Naive B cell (primary cell): ENCODE measurements around the gene TRAF3IP1. TPM values are rescaled to one million over a fixed set of nuclear protein-coding genes. Genes with fewer than 3 reads are reported as not detected.

Experiments
- ATAC-seq, 2 donors: fragments of 150-1000 bp; cut with Tn5 transposase; 2 replicates each; pipeline ENCODE4 v1.10.0; 2021; ENCODE audit warnings: low read depth in 2 of 2, mild to moderate bottlenecking in 2 of 2, moderate library complexity in 2 of 2
- DNase-seq: peaks from one replicate; pipeline ENCODE4 v3.0.0; 2022
- H3K27ac Mint-ChIP-seq, 6 donors: one replicate each; pipeline ENCODE4 v1.8.0; 2020 to 2022; ENCODE audit warnings: mild to moderate bottlenecking in 6 of 6, mixed read lengths in 6 of 6, moderate library complexity in 5 of 6, inconsistent platforms in 2 of 6
- H3K27me3 Mint-ChIP-seq, 3 donors: one replicate each; pipeline ENCODE4 v1.8.0; 2021 to 2022; ENCODE audit warnings: mixed read lengths in 3 of 3, mild to moderate bottlenecking in 1 of 3
- H3K36me3 Mint-ChIP-seq, 2 donors: one replicate each; pipeline ENCODE4 v1.8.0; 2020 to 2022; ENCODE audit warnings: mixed read lengths in 2 of 2, inconsistent platforms in 1 of 2, mild to moderate bottlenecking in 1 of 2
- H3K4me1 Mint-ChIP-seq, 3 donors: one replicate each; pipeline ENCODE4 v1.8.0; 2020 to 2022; ENCODE audit warnings: mixed read lengths in 3 of 3, inconsistent platforms in 1 of 3, mild to moderate bottlenecking in 1 of 3, moderate library complexity in 1 of 3
- H3K4me3 Mint-ChIP-seq, 8 donors: one replicate each; pipeline ENCODE4 v1.8.0; 2020 to 2022; ENCODE audit warnings: mild to moderate bottlenecking in 8 of 8, mixed read lengths in 8 of 8, moderate library complexity in 8 of 8, inconsistent platforms in 2 of 8
- H3K9me3 Mint-ChIP-seq, 7 donors: one replicate each; pipeline ENCODE4 v1.8.0; 2020 to 2022; ENCODE audit warnings: mixed read lengths in 7 of 7, mild to moderate bottlenecking in 5 of 7, inconsistent platforms in 2 of 7, moderate library complexity in 1 of 7
- polyA plus RNA-seq, 6 donors: library from polyadenylated mRNA; unstranded; fragments of 300-500 nt; fragmentation: Illumina TruSeq; gene quantifications; one replicate each; pipeline ENCODE4 v1.2.3, GENCODE V29; 2021; ENCODE audit warnings: low read depth in 6 of 6

TRAF3IP1 gene
- polyA plus RNA-seq, 6 donors from 2014 or later, result 2.8 to 5.4 (median 3.5) TPM

- H3K36me3 Mint-ChIP-seq, result peaks cover 0 to 9% of the 10 kb centered on the region in 2 donors
- no peaks in the 10 kb centered on the region for H3K27me3 Mint-ChIP-seq
- H3K4me3 Mint-ChIP-seq, result no peak overlapping the region
- ATAC-seq (no peak), DNase-seq (no peak)
- no peaks in the 10 kb centered on the region for H3K9me3 Mint-ChIP-seq
- H3K27ac Mint-ChIP-seq, result no peak overlapping the region
- H3K4me1 Mint-ChIP-seq, result peaks cover 6 to 10% (median 7%) of the 10 kb centered on the region in 3 donors
Observed at GRCh38 chr2:238344517-238344916, 24.2 kb downstream of the TRAF3IP1 start.

GRCh38 chr2:238345297-238345968 is 25.1 kb downstream of the TRAF3IP1 start:
- Mint-ChIP-seq H3K27me3 (no peaks in the 10 kb centered on the region), H3K4me1 (peaks cover 6 to 10% (median 7%) of the 10 kb centered on the region in 3 donors), H3K4me3 (peak overlapping the region in 1 of 8 donors; percentile 15), H3K27ac (peak overlapping the region in 2 of 6 donors; percentile 22 to 80), H3K9me3 (no peaks in the 10 kb centered on the region), H3K36me3 (peaks cover 0 to 10% of the 10 kb centered on the region in 2 donors)
- DNase-seq (no peak), ATAC-seq (no peak)

DNA sequence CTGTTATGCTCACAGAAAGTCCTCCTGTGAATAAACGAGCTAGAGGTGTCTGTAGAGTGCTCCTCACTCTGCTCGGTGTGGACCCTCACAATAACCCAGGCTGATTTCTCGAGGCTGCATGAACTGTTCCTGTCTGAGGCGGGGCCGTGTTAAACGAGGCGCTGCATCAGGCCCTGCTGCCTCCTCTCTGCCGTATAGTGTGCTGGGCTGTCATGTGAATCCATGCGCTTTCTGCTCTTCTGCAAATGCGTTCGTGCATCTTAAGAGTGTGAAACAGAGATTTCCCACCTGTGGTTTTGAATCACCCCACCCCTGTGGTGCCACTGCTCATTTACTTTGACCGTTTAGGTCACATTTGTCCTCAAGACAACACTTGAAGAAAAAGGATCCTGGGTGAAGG is 26.2 kb downstream of the TRAF3IP1 start:
- Mint-ChIP-seq H3K9me3 (no peaks in the 10 kb centered on the region), H3K4me1 (peaks cover 6 to 10% (median 7%) of the 10 kb centered on the region in 3 donors), H3K4me3 (no peak overlapping the region), H3K27me3 (no peaks in the 10 kb centered on the region), H3K27ac (peak overlapping the region in 4 of 6 donors; percentile 35 to 86 (median 52)), H3K36me3 (peaks cover 0 to 10% of the 10 kb centered on the region in 2 donors)
- ATAC-seq (peak; percentile 78 to 93), DNase-seq (peak; percentile 9)

DNA sequence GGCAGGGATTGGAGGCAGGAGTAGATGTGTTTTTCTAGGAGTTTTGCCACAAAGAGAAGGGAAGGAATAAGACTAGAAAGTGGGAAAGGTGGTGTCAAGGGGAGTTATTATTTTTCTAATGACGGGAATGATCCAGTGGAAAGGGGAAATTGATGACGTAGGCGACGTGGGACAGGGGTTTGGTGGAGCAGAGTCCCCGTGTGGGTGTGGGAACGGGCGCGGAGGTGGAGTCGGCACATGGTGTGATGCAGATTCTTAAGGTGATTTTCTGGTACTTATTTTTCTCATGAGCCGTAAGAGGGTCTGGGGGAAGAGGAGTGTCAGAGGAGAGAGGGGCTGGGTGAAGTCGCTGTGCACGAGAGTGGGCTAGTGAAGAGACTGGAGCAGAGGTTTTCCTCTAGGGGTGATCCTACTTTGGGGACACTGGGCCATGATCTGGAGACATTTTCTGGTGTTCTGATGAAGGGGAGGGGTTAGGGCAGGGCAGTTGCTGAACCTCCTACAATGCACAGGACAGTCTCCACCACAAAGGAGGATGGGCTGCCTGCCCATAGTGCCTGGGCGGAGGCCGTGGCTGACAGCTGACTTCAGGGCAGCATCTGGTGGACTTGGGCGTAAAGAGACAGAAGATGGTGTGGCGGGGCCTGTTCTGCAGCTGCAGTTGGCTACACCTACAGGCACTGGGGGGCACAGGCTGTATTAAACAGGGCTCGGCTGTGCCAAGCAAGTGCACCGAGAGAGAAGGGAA is 30.0 kb downstream of the TRAF3IP1 start:
- Mint-ChIP-seq H3K4me3 (no peak overlapping the region), H3K27ac (no peak overlapping the region), H3K4me1 (peaks cover 6 to 10% (median 7%) of the 10 kb centered on the region in 3 donors), H3K36me3 (peaks cover 0 to 10% of the 10 kb centered on the region in 2 donors), H3K27me3 (no peaks in the 10 kb centered on the region), H3K9me3 (no peaks in the 10 kb centered on the region)
- DNase-seq (no peak), ATAC-seq (no peak)

DNA sequence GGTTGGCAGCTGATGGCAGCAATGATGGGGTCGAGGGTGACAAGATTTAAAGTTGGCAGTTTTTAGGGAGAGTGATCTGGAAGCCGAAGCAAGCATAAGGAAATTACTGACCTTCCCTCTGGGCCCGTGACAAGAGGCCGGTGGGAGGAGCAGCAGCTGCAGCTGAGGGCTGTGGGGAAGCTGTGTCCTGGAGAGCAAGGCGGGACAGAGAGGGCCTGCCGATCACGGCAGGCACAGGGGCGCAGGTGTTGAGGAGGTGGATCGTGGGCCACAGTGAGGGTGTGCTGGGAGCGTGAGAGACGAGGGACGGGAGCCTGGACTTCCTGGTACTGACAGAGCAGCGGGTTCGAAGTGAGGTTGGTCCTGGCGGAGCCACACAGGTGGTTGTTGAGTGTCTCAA is 31.0 kb downstream of the TRAF3IP1 start:
- Mint-ChIP-seq H3K27me3 (no peaks in the 10 kb centered on the region), H3K9me3 (no peaks in the 10 kb centered on the region), H3K36me3 (peaks cover 0 to 10% of the 10 kb centered on the region in 2 donors), H3K27ac (no peak overlapping the region), H3K4me1 (peaks cover 3 to 8% (median 5%) of the 10 kb centered on the region in 3 donors), H3K4me3 (no peak overlapping the region)
- DNase-seq, result no peak
- no peak for ATAC-seq

- Mint-ChIP-seq H3K4me3 (no peak overlapping the region), H3K9me3 (no peaks in the 10 kb centered on the region), H3K27me3 (no peaks in the 10 kb centered on the region), H3K27ac (peak overlapping the region in 1 of 6 donors; percentile 62), H3K4me1 (no peaks in the 10 kb centered on the region), H3K36me3 (peaks cover 0 to 12% of the 10 kb centered on the region in 2 donors)
- ATAC-seq (no peak), DNase-seq (no peak)
Observed at GRCh38 chr2:238352361-238352760, 32.0 kb downstream of the TRAF3IP1 start.

- Mint-ChIP-seq H3K27ac (no peak overlapping the region), H3K4me1 (peaks cover 0 to 4% (median 0%) of the 10 kb centered on the region in 3 donors), H3K9me3 (no peaks in the 10 kb centered on the region), H3K4me3 (no peak overlapping the region), H3K36me3 (peaks cover 8 to 27% of the 10 kb centered on the region in 2 donors), H3K27me3 (no peaks in the 10 kb centered on the region)
- DNase-seq (no peak), ATAC-seq (no peak)
Observed at GRCh38 chr2:238358769-238359168, 38.5 kb downstream of the TRAF3IP1 start.

DNA sequence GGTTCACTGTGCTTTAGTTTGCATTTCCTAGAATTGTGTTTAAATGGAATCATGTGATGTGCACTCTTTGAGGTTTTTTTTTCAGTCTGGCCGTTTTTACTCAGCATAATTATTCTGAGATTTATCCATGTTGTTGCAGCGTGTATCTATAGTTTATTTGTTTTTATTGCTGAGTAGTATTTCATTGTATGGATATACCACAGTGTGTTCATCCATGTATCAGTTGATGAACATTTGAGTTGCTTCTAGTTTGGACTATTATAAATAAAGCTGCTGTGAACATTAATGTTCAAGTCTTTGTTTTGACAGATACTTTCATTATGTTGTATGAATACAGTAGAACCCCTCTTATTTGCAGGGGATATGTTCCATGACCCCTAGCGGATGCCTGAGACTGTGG is 39.1 kb downstream of the TRAF3IP1 start:
- Mint-ChIP-seq H3K27me3 (no peaks in the 10 kb centered on the region), H3K36me3 (peaks cover 8 to 27% of the 10 kb centered on the region in 2 donors), H3K4me1 (peaks cover 0 to 4% (median 0%) of the 10 kb centered on the region in 3 donors), H3K4me3 (no peak overlapping the region), H3K27ac (no peak overlapping the region), H3K9me3 (no peaks in the 10 kb centered on the region)
- ATAC-seq (no peak), DNase-seq (no peak)

DNA sequence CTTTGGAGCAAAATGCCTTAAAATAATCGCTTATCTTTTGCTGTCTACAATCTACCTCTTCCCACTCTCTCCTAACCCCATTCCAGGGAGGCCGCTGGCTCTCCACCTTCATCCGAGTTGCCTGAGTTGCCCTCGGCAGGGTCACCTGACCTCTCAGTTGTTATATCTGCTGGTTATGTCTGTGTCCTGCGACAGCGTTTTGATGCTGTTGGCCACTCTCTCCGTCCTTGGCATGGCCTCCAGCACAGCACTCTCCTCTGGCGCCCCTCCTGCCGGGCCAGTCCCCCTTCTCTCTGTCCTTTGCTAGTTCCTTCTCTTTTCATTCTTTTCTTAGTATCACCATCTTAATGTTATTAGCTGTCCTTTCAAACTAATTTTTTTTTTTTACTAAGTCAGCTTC is 41.6 kb downstream of the TRAF3IP1 start:
- Mint-ChIP-seq H3K27me3 (no peaks in the 10 kb centered on the region), H3K4me1 (peaks cover 0 to 4% (median 0%) of the 10 kb centered on the region in 3 donors), H3K36me3 (peaks cover 8 to 27% of the 10 kb centered on the region in 2 donors), H3K27ac (peak overlapping the region in 1 of 6 donors; percentile 52), H3K9me3 (no peaks in the 10 kb centered on the region), H3K4me3 (no peak overlapping the region)
- DNase-seq, result no peak
- no peak for ATAC-seq

- Mint-ChIP-seq H3K27ac (no peak overlapping the region), H3K27me3 (no peaks in the 10 kb centered on the region), H3K4me3 (no peak overlapping the region), H3K9me3 (no peaks in the 10 kb centered on the region), H3K36me3 (peaks cover 8 to 23% of the 10 kb centered on the region in 2 donors), H3K4me1 (peaks cover 0 to 4% (median 0%) of the 10 kb centered on the region in 3 donors)
- ATAC-seq (no peak), DNase-seq (no peak)
Observed at GRCh38 chr2:238362626-238363025, 42.3 kb downstream of the TRAF3IP1 start.

GRCh38 chr2:238369591-238370040 is 49.3 kb downstream of the TRAF3IP1 start:
- no peak for ATAC-seq
- no peaks in the 10 kb centered on the region for H3K27me3 Mint-ChIP-seq
- H3K36me3 Mint-ChIP-seq, result peaks cover 0 to 4% of the 10 kb centered on the region in 2 donors
- DNase-seq, result no peak
- H3K4me1 Mint-ChIP-seq, result no peaks in the 10 kb centered on the region
- H3K4me3 Mint-ChIP-seq, result no peak overlapping the region
- H3K9me3 Mint-ChIP-seq, result peaks cover 0 to 8% (median 2%) of the 10 kb centered on the region in 7 donors
- peak overlapping the region in 1 of 6 donors; percentile 83 for H3K27ac Mint-ChIP-seq

- Mint-ChIP-seq H3K27ac (peak overlapping the region in 1 of 6 donors; percentile 83), H3K4me3 (no peak overlapping the region), H3K4me1 (no peaks in the 10 kb centered on the region), H3K36me3 (peaks cover 0 to 4% of the 10 kb centered on the region in 2 donors), H3K27me3 (no peaks in the 10 kb centered on the region), H3K9me3 (peaks cover 0 to 8% (median 2%) of the 10 kb centered on the region in 7 donors)
- DNase-seq (no peak), ATAC-seq (no peak)
Observed at GRCh38 chr2:238370094-238370822, 49.9 kb downstream of the TRAF3IP1 start.

DNA sequence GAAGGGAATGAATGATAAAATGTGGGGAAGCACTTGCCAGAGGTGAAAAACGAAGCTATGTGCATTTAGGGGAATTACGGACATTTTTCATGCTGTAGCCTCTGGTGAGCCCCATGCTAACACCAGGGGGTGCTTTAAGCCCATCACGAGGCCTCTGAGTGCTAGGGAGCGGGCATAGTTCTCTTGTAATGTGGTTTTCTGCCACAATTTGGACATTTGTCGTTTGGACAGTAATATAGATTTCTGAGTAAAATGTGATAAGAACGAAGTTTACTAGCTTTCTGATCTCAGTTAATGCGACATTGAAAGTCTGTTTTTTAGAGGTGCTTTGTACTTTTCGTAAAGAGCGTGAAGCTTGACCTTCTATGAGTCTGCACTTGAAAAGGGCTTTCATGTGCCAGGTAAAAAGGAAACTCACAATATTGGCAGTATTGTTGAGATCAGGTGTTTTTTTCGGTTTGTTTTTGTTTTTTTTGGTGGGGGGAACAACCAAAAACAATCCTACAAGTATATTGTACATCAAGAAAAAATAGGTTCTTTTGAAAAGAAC is 50.6 kb downstream of the TRAF3IP1 start:
- H3K4me1 Mint-ChIP-seq, result no peaks in the 10 kb centered on the region
- peaks cover 0 to 8% (median 2%) of the 10 kb centered on the region in 7 donors for H3K9me3 Mint-ChIP-seq
- H3K27ac Mint-ChIP-seq, result no peak overlapping the region
- H3K27me3 Mint-ChIP-seq, result no peaks in the 10 kb centered on the region
- ATAC-seq (peak; percentile 30 to 64), DNase-seq (peak; percentile 23)
- peaks cover 0 to 4% of the 10 kb centered on the region in 2 donors for H3K36me3 Mint-ChIP-seq
- H3K4me3 Mint-ChIP-seq, result no peak overlapping the region
